Sigmoid colon (tissue), 7 donors: ENCODE data around the gene SLC41A1. TPM values are rescaled to one million over a fixed set of nuclear protein-coding genes. Genes with fewer than 3 reads are reported as not detected.

ENCODE experiments used
- DNase-seq: peaks from one replicate; pipeline ENCODE4 v3.0.0-alpha.2; 2019
- H3K27ac ChIP-seq, 4 donors: fragments of 200-600 bp; sonication (generic); one replicate each; pipeline ENCODE4 v1.5.1; 2016 to 2019; ENCODE audit warnings: mild to moderate bottlenecking in 1 of 4
- H3K27me3 ChIP-seq, 3 donors: fragments of 200-600 bp; sonication (generic); one replicate each; pipeline ENCODE4 v1.5.1; 2019; ENCODE audit warnings: mild to moderate bottlenecking in 1 of 3
- H3K36me3 ChIP-seq, 4 donors: fragments of 200-600 bp; sonication (generic); one replicate each; pipeline ENCODE4 v1.5.1; 2016 to 2019
- H3K4me1 ChIP-seq, 4 donors: fragments of 200-600 bp; sonication (generic); one replicate each; pipeline ENCODE4 v1.5.1; 2017 to 2019
- H3K4me3 ChIP-seq, 4 donors: fragments of 200-600 bp; sonication (generic); one replicate each; pipeline ENCODE4 v1.5.1; 2017 to 2019; ENCODE audit warnings: mild to moderate bottlenecking in 2 of 4, moderate library complexity in 1 of 4
- H3K9me3 ChIP-seq, 4 donors: fragments of 200-600 bp in 3 of 4; sonication (generic) in 3 of 4; one replicate each; pipeline versions ENCODE4 v1.5.1 to v1.6.1; 2013 to 2019
- EP300 ChIP-seq, 4 donors: sonication (generic); formaldehyde crosslinking; IDR thresholded peaks; one replicate each; pipeline ENCODE4 v1.6.1; 2017; ENCODE audit warnings: antibody characterized with exemption in 4 of 4
- POLR2A ChIP-seq, 2 donors: fragments of 450-650 bp; IDR thresholded peaks; one replicate each; pipeline ENCODE4 v1.6.1; 2016; ENCODE audit warnings: antibody characterized with exemption in 2 of 2, mild to moderate bottlenecking in 2 of 2, moderate library complexity in 2 of 2
- POLR2AphosphoS5 ChIP-seq, 4 donors: sonication (generic); formaldehyde crosslinking; IDR thresholded peaks; one replicate each; pipeline ENCODE4 v1.6.1; 2017; ENCODE audit warnings: antibody characterized with exemption in 4 of 4
- WGBS, 2 donors: extraction: QIAGEN DNeasy Blood & Tissue Kit; methylation state at CpG; one replicate each; pipeline ENCODE4 v1.1.7; 2013; 5-methylcytosine and 5-hydroxymethylcytosine counted together
- intact Hi-C: fragments of 100-400 bp; cut with DNase I; formaldehyde crosslinking; loops from one replicate; pipeline ENCODE4 v1.15.1; 2023
- polyA plus RNA-seq, 3 donors: library from polyadenylated mRNA; stranded (reverse); fragments of 200-250 nt; gene quantifications; one replicate each; pipeline ENCODE4 v1.2.3, GENCODE V29; 2013
- total RNA-seq, 4 donors: library from RNA; depleted of rRNA; stranded (reverse); fragments of >200 nt; gene quantifications; one replicate each; pipeline ENCODE4 v1.1.0, GENCODE V29; 2016
- TF ChIP-seq, protein P1 (sequence below), 4 experiments: fragments of 450-650 bp in 3 of 4; fragments of 200-600 bp in 1 of 4; IDR thresholded peaks; one replicate each; pipeline ENCODE4 v1.5.1; 2016 to 2019; ENCODE audit warnings: antibody characterized with exemption in 4 of 4, mild to moderate bottlenecking in 3 of 4, moderate library complexity in 2 of 4
- donor health status: healthy with polysubstance abuse.
- donor health status: Bipolar disorder and iron deficiency.
- donor health status: healthy.

Gene SLC41A1
- total and polyA plus RNA-seq, 7 donors, result 1.8 to 46.3 (median 11.4) TPM

DNA sequence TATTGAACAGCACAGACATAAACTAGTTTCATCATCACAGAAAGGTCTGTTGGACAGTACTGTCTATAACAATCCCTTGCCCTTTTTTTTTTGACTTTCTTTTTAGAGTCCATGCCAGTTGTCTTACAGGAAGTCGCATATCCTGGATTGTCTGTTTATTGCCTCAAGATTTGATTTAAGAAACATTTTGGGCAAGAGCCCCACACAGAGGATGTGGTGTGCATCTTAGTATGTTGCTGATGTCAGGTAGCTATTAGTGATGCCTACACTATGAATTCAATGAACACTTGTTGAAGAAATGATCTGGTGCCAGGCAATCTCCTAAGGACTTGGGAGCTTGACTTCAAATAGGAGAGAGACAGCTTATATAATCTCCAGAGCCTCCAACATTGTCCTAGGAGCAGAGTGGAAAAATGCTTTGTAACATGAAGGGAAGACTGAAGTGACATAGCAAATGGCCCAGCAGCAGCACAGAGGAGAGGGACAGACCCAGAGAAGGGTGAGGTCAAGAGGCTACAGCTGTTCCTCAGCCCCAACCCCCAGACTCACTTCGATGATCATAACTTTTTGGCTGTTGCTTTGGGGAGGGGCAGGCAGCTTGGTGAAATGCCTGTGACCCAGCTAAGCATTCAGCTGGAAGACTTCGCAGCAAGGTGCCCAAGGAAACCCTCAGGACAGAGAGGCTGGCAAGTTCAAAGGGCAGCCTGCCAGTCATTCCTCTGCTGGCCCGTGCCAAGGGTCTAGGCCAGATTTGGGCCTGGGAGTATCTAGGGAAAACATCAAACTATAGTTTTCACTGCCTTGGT lies 30.2 kb downstream of the SLC41A1 start:
- no peaks in the 10 kb centered on the region for H3K27me3 ChIP-seq
- H3K36me3 ChIP-seq, result no peaks in the 10 kb centered on the region
- DNase-seq, result no peak
- H3K4me3 ChIP-seq, result no peak overlapping the region
- peaks cover 0 to 11% (median 2%) of the 10 kb centered on the region in 4 donors for H3K4me1 ChIP-seq
- TF ChIP-seq POLR2A (IDR thresholded peaks at IDR 0.05) (no peak), EP300 (IDR thresholded peaks at IDR 0.05) (no peak), POLR2AphosphoS5 (IDR thresholded peaks at IDR 0.05) (no peak)
- TF ChIP-seq, protein P1, sequence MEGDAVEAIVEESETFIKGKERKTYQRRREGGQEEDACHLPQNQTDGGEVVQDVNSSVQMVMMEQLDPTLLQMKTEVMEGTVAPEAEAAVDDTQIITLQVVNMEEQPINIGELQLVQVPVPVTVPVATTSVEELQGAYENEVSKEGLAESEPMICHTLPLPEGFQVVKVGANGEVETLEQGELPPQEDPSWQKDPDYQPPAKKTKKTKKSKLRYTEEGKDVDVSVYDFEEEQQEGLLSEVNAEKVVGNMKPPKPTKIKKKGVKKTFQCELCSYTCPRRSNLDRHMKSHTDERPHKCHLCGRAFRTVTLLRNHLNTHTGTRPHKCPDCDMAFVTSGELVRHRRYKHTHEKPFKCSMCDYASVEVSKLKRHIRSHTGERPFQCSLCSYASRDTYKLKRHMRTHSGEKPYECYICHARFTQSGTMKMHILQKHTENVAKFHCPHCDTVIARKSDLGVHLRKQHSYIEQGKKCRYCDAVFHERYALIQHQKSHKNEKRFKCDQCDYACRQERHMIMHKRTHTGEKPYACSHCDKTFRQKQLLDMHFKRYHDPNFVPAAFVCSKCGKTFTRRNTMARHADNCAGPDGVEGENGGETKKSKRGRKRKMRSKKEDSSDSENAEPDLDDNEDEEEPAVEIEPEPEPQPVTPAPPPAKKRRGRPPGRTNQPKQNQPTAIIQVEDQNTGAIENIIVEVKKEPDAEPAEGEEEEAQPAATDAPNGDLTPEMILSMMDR (IDR thresholded peaks at IDR 0.05), result no peak
- WGBS, 2 donors, result 71 to 74% methylated on average over 4 of the region's 4 CpGs
- peak overlapping the region; percentile 40 to 81 (median 62) for H3K27ac ChIP-seq
- intact Hi-C loops, result no loop called here
- H3K9me3 ChIP-seq, result no peaks in the 10 kb centered on the region

DNA sequence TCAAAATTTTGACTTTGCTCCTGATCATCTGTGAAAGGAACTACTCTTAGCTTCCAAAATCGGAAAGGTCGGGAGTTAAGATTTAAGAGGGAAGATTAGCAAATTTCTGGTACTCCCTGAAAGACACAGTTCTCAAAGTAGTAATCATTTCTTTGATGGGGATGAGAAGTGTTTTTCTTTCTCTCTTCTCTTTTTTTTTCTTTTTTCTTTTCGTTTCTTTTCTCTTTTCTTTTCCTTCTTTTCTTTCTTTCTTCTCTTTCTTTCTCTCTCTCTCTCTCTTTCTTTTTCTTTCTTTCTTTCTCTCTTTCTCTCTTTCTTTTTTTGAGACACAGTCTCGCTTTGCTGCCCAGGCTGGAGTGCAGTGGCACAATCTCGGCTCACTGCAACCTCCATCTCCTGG lies 32.7 kb downstream of the SLC41A1 start:
- WGBS, 2 donors, result 71 to 83% methylated on average over 5 of the region's 5 CpGs
- no peaks in the 10 kb centered on the region for H3K27me3 ChIP-seq
- intact Hi-C loops, result no loop called here
- no peak overlapping the region for H3K27ac ChIP-seq
- no peak for DNase-seq
- no peaks in the 10 kb centered on the region for H3K36me3 ChIP-seq
- no peak overlapping the region for H3K4me3 ChIP-seq
- peaks cover 0 to 18% (median 2%) of the 10 kb centered on the region in 4 donors for H3K4me1 ChIP-seq
- no peaks in the 10 kb centered on the region for H3K9me3 ChIP-seq
- no peak for TF ChIP-seq EP300 (IDR thresholded peaks at IDR 0.05)
- no peak for TF ChIP-seq POLR2A (IDR thresholded peaks at IDR 0.05)
- TF ChIP-seq, protein P1 (IDR thresholded peaks at IDR 0.05), result no peak
- TF ChIP-seq POLR2AphosphoS5 (IDR thresholded peaks at IDR 0.05), result no peak

DNA sequence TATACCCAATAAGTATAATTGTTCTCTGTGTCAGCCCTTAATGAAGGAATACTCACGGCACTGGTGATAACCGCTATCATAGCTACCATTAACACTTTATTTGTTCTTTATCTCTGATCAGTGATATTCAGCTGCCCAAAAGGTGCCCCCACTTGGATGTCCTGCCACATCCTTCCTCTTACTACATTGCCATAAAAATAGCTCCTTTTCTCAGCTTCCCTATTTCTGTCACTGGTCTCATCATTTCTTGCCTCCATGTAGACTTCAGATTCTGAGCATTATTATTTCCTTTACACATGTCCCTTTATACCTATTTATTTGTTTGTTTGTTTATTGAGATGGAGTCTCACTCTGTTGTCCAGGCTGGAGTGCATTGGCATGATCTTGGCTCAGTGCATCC lies 35.0 kb downstream of the SLC41A1 start:
- Histone ChIP-seq H3K4me1 (peaks cover 0 to 16% (median 9%) of the 10 kb centered on the region in 4 donors), H3K36me3 (no peaks in the 10 kb centered on the region), H3K9me3 (no peaks in the 10 kb centered on the region), H3K27me3 (no peaks in the 10 kb centered on the region), H3K27ac (no peak overlapping the region), H3K4me3 (no peak overlapping the region)
- no peak for TF ChIP-seq EP300 (IDR thresholded peaks at IDR 0.05)
- no peak for TF ChIP-seq POLR2AphosphoS5 (IDR thresholded peaks at IDR 0.05)
- no peak for TF ChIP-seq POLR2A (IDR thresholded peaks at IDR 0.05)
- TF ChIP-seq, protein P1 (IDR thresholded peaks at IDR 0.05), result no peak
- WGBS, 2 donors, result 66 to 83% methylated on average over 2 of the region's 2 CpGs
- DNase-seq, result no peak
- intact Hi-C loops, result no loop called here

DNA sequence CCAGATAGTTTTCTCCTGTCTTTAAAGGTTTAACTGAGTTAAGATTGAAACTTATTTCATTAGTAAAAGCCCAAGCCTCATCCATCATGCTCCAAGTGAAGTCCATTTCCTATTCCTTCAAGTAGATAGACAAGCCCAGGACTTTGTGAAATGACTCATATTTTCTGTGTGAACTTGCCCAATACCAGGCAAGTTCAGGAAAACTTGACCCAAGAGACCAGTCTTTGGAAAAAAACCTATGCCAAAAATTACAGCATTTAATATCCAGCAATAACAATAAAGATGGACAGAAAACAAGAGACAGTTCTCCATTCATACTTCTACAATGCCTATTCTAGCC lies 37.3 kb downstream of the SLC41A1 start:
- no peaks in the 10 kb centered on the region for H3K9me3 ChIP-seq
- TF ChIP-seq, protein P1 (IDR thresholded peaks at IDR 0.05), result no peak
- TF ChIP-seq EP300 (IDR thresholded peaks at IDR 0.05) (no peak), POLR2AphosphoS5 (IDR thresholded peaks at IDR 0.05) (peak in 2 of 4 donors; percentile 2 to 8), POLR2A (IDR thresholded peaks at IDR 0.05) (no peak)
- H3K4me1 ChIP-seq, result peaks cover 0 to 16% (median 9%) of the 10 kb centered on the region in 4 donors
- peak overlapping the region; percentile 49 to 80 (median 70) for H3K27ac ChIP-seq
- peak overlapping the region in 3 of 4 donors; percentile 50 to 86 (median 70) for H3K4me3 ChIP-seq
- no peaks in the 10 kb centered on the region for H3K36me3 ChIP-seq
- no peaks in the 10 kb centered on the region for H3K27me3 ChIP-seq
- intact Hi-C loops, result loop anchor here (2.0 kb wide), 2 partner anchors 25 to 37 kb away; partner anchors contain the start of genes NUCKS1 and SLC41A1
- no peak for DNase-seq
